Activated CD8-positive, alpha-beta memory T cell treated with anti-CD3 and anti-CD28 coated beads, Interleukin-2, amount 50 U/mL, for 1 hour (primary cell): ENCODE results near the gene TMEM147.
"Not testable (repeated sequence)": the region's sequence is repeated elsewhere in the genome, so short reads cannot be mapped to it uniquely, and the experiment has no call there.

Source experiments
- DNase-seq: peaks from one replicate; pipeline ENCODE4 v3.0.0-alpha.2; 2020; ENCODE audit errors: extremely low read depth

TMEM147 gene

DNA sequence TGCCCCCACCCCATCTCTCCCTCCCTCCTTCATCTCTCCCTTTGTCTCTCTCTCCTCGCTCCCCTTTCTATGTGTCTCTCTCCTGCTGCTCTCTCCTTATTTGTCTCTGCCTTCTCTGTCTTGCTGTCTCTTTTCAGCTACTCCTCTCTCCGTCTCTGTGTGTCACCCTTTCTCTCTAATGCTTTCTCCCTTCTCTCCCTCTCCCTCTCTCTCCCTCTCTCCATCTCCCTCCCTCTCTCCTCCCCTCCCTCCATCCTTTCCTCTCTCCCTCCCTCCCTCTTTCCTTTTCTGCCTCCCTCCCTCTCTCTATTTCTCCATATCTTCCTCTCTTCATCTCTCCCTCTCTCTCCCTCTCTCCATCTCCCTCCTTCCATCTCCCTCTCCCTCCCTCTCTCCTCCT, 17.4 kb downstream of the TMEM147 start:
- DNase-seq, result no peak

DNA sequence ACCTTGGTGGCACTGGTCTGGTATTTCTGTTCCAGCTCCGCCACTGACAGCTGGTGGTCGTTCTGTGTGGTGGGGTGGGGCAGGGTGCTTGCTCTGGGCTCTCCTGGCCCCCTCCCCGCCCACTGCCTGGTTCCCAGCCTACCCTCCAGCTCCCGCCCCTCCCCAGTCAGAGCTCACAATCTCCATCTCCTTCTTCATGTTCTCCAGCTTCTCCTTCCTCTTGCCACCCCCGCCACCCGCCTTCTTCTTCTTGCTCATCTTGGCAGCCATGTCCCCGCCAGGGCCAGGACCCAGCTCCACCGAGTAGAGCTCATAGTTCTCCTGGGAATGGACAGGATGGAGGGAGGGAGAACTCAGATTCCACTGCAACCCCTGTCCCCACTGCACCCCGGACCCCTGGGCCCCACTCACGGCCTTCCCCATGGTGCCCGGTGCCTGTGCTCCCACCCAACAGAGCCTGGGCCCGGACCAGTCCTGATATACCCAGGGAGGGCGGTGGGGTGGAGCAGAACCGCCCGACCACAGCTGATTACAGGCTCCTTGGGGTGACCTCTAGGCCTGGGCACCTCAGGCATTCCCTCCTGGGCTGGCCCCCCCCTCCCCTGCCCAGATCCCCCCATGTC, 17.9 kb downstream of the TMEM147 start, which contains the start of gene ATP4A:
TSS of gene ATP4A (minus strand) at position 452 of the 623 bp plus-strand sequence. CDS start at position 423, 29 bp downstream.
- no peak for DNase-seq

DNA sequence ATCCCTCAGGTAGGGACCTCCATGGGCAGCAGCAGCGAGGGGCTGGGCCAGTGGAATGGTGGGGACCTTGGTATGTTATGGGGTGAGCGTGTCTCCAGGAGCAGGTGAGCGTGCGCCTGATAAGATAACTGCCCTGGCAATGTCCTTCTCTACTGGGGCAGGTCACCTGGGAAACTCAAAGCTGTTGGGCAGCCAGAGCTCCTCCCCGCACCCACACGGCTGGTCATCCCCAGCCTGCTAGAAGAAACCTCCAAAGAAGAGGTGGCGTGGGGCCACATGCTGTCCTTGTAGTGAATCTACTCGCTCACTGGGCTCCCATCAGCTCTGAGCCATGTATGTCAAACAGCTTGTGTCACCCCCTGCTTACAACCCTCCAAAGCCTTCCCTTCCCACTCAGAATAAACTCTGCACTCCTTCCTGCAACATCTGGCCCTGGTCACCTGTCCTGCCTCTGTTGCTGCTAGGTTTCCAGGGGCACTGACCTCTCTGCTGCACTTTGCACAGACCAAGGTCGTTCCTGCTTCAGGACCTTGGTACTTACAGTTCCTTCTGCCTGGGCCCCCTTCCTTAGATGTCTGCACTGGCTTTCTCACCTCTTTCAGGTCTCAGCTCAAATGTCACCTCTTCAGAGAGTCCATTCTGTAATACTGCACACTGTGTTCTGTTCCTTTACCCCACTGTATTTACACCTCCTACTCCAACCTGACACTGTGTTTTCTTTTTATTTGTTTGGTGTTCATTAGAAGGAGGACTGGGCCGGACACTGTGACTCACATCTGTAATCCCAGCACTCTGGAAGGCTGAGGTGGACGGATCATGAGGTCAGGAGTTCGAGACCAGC, 19.8 kb downstream of the TMEM147 start:
- no peak for DNase-seq

DNA sequence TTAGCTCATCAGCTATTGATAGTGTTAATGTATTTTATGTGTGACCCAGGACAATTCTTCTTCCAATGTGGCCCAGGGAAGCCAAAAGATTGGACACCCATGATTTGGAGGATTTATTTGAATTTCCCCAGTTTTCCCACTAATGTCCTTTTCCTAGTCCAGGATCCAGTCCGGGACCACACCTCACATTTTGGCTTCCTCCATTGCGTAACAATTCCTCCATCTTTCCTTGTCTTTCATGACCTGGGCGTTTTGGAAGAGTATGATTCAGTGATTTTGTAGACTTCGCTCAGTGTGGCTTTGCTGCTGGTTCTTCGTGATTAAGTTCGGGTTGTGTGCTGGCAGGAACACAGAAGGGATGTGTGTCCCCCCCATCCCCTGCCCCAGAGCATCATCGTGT, 21.3 kb downstream of the TMEM147 start:
- DNase-seq, result no peak

DNA sequence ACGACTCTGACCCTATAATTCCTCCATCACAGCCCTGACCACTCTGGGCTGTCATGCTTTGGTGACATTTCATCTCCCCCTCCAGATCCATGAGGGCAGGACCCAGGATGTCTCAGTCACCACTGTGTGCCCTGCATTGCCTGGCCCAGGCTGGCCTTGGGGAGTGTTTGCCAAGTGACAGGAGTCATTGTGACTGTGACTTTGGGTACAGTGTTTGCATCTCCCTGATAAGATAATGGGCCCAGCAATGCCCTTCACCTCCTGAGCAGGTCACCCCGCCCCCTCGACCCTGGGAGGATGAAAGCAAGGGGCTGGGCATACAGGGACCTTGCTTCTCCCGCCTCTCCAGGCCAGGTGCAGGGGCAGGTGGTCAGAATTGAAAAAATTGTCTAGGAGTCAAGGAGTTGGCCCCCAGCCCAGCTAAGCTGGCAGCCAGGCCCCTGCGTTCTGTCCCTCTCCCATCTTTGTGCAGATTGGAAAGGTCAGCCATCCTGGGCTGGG, 23.9 kb downstream of the TMEM147 start:
- DNase-seq, result no peak

DNA sequence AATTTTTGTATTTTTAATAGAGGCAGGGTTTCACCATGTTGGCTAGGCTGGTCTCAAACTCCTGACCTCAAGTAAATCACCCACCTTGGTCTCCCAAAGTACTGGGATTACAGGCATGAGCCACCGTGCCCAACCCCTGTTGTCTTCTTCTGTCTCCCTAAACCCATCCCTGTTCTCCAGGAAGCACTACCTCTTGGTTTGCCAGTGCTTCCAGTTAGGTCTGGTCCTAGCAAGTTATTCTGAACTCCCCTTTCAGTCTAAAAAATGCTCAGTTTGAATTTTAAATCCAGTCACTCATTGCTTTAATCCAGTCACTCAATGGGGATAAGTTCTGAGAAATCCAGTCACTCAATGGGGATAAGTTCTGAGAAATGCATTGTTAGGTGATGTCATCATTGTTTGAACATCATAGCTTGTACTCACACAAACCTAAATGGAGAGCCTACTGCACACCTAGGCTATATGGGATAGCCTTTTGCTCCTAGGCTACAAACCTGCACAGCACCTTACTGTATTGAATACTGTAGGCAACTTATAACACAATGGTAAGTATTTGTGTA, 26.1 kb downstream of the TMEM147 start:
- no peak for DNase-seq

DNA sequence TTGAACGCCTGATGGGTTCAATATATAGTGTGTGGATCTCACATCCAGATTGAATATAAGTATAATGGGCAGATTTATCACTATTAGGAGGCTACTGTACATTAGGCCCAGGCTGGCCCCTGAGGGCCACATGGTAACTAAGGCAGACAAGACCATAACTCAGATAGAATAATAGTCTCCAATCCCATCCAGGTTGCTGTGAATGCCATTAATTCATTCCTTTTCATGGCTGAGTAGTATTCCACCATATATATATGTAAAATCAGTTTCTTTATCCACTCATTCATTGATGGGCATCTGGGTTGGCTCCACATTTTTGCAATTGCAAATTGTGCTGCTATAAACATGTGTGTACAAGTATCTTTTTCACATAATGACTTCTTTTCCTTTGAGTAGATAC, 32.5 kb downstream of the TMEM147 start:
- DNase-seq, result no peak

DNA sequence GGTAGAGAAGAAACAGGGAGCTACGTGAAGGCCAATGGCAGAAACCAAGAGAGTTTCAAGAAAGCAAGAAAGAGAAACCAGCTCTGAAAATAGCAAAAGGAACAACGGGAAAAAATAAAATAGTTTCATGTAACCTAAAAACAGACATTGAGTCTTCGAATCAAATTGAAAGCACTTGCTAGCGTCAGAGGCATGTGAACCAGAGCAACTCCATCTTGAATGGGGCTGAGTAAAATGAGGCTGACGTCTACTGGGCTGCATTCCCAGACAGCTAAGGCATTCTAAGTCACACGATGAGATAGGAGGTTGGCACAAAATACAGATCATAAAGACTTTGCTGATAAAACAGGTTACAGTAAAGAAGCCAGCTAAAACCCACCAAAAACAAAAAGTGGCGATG, 33.3 kb downstream of the TMEM147 start:
- DNase-seq, result no peak

DNA sequence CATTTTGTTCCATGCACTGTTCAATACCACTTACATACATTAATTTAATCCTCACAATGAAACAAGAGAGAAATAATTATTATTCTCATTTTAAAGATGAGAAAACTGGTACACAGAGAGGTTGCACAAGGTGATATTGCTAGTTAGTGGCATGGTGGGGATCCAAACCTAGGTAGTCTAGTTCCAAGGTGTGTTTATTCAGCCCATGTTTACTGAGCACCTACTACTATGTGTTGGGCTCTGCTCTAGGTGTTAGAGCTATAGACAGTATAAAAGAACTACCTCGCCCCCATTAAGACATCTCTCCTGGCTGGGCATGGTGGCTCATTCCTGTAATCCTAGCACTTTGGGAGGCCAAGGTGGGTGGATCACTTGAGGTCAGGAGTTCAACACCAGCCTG, 37.3 kb downstream of the TMEM147 start:
- no peak for DNase-seq

DNA sequence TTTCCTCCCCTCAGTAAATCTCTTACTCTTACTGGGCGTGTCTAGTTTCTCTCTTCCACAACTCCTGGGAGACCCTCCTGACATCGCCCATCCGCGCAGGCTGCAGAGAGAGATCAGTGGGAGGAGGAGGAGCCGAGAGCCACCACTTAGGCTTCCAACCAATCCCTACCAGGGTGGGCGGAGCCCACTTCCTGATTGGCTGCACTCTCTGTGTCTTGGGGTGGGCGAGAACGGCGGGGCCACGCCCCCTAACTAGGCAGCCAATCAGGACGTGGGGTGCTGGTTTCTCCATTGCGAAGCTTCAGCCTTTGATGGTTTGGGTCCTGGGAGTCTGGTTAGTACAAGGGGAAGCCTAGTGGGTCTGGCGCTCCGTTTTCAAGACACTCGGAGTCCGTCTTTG, 40.4 kb downstream of the TMEM147 start, which contains the start of gene PMIS2:
TSS of gene PMIS2 (plus strand) at position 326 of the 400 bp plus-strand sequence. CDS start 87 bp downstream, outside the sequence.
- no peak for DNase-seq

DNA sequence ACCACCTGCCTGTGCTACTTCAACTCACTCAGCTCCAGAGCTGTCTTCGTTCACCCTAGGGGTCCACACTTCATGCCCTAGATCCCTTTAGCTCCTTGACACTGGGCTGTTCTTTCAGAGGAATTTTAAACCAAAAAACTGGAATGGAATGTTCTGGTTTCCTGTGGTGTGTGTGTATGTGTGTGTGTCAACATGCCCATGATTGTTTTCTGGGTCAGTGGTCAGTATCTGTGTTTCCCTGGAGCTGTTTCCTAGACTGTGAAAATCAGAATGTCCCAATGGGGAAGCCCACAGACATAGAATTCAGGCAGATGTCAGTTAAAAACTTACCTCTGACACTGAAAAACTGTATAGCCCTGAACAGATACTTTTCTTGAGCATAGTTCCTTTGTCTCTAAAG, 41.9 kb downstream of the TMEM147 start:
- no peak for DNase-seq

DNA sequence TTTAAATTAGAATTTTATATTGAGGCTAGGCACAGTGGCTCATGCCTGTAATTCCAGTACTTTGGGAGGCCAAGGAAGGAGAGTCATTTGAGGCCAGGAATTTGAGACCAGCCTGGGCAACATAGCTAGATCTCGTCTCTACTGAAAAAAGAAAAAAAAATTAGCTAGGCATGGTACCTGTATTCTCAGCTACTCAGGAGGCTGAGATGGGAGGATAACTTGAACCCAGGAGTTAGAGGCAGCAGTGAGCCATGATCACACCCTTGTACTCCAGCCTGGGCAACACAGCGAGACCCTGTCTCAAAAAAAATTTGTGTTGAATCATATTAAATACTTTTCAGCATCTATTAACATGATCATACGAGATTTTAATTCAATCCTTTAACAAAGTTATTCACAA, 45.4 kb downstream of the TMEM147 start:
- no peak for DNase-seq

DNA sequence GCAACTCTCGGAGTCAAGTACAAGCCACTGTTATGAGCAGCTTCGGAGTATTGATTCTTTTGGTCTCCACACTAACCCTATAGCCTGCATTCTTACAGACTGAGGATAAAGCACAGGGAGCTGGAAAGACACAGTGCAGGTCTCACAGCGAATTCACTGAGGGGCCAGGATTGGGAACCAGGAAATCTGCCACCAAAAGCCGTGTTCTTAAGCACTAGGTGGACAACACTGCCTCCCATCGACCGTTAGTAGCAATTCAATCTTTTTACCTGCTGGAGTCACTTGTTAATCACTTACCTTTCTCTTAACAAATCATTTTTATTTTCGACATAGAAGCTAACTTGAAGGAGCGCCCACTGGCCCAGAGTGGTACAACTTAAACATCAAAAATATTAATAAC, 46.8 kb downstream of the TMEM147 start:
- no peak for DNase-seq

DNA sequence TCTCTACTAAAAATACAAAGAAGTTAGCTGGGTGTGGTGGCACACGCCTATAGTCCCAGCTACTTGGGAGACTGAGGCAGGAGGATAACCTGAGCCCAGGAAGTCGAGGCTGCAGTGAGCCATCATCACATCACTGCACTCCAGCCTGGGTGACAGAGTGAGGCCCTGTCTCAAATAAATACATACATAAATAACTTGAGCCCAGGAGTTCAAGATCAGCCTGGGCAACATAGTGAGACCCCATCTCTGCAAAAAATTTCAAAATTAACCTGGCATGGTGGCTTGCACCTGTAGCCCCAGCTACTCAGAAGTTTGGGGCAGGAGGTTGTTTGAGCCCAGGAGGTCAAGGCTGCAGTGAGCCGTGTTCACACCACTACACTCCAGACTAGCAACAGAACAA, 49.6 kb downstream of the TMEM147 start:
- not testable (repeated sequence) for DNase-seq

DNA sequence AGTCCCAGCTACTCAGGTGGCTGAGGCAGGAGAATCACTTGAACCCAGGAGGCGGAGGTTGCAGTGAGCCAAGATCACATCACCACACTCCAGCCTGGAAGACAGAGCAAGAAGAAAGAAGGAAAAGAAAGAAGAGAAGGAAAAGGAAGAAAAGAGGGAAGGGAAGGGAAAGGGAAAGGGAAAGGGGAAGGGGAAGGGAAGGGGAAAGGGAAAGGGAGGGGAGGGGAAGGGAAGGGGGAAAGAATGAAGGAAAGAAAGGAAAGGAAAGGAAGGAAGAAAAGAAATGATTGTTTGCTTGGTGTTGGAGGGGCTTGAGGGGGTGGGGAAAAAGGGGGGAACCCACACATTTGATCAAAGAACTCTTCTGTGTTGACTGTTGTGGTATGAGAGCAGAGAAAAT, 50.5 kb downstream of the TMEM147 start:
- DNase-seq, result no peak

DNA sequence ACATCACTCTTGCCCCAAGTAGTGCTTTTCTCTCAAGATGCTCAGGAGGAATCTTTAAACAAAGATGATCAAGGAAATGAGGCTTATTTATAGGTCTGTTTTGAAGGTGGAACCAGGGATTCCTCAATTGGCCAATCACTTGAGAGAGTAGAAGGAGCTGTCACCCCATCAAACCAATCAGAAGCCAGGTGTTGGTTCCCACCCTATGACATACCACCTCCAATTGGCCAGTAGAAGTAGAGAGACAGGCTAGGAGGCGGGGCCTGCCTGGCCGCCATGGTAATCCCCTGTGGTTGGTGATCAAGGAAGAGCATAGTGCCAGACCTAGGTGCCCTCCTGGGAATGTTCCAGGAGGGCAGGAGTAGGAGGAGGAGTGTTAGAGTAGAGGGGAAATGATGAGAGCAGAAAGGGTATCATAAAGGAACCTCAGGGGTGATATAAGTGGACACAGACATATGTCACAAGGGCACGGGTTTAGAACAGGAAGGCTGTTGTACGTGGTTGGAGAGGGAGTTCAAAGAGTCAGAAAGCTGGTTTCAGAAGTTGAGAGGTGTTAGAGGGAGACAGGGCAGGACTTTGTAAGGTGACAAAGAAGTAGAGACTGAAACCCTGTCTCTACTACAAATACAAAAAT, 51.1 kb downstream of the TMEM147 start:
- DNase-seq, result no peak
